Progenitor cell of endocrine pancreas (in vitro differentiated cells): ENCODE measurements around the gene RETREG3. TPM values are rescaled to one million over a fixed set of nuclear protein-coding genes. Genes with fewer than 3 reads are reported as not detected.

Experiments
- DNase-seq: peaks from one replicate; pipeline ENCODE4 v3.0.0; 2021; ENCODE audit warnings: low spot score; ENCODE audit not compliant: unreplicated experiment
- H3K27ac Mint-ChIP-seq: 2 replicates; pipeline ENCODE4 v1.8.0; 2021; ENCODE audit warnings: mild to moderate bottlenecking, moderate library complexity, mixed read lengths
- H3K27me3 Mint-ChIP-seq: 2 replicates; pipeline ENCODE4 v1.8.0; 2021; ENCODE audit warnings: mixed read lengths
- H3K36me3 Mint-ChIP-seq: 2 replicates; pipeline ENCODE4 v1.8.0; 2022; ENCODE audit warnings: mixed read lengths; ENCODE audit not compliant: insufficient read depth
- H3K4me1 Mint-ChIP-seq: 2 replicates; pipeline ENCODE4 v1.8.0; 2021; ENCODE audit warnings: low read depth, mixed read lengths
- H3K4me3 Mint-ChIP-seq: 2 replicates; pipeline ENCODE4 v1.8.0; 2021; ENCODE audit warnings: low read depth, mild to moderate bottlenecking, moderate library complexity, mixed read lengths
- H3K9me3 Mint-ChIP-seq: 2 replicates; pipeline ENCODE4 v1.8.0; 2021; ENCODE audit warnings: low read depth, mixed read lengths
- CTCF ChIP-seq: fragments of 200-600 bp; sonication (generic); IDR thresholded peaks from one replicate; pipeline ENCODE4 v1.5.0; 2021; ENCODE audit warnings: antibody characterized with exemption, mild to moderate bottlenecking; ENCODE audit not compliant: unreplicated experiment
- total RNA-seq: library from RNA; stranded (reverse); gene quantifications from 2 replicates; pipeline ENCODE4 v1.2.1, GENCODE V29; 2021

RETREG3 gene
- total RNA-seq, 1 donor from 2014 or later, result 80.5 TPM

DNA sequence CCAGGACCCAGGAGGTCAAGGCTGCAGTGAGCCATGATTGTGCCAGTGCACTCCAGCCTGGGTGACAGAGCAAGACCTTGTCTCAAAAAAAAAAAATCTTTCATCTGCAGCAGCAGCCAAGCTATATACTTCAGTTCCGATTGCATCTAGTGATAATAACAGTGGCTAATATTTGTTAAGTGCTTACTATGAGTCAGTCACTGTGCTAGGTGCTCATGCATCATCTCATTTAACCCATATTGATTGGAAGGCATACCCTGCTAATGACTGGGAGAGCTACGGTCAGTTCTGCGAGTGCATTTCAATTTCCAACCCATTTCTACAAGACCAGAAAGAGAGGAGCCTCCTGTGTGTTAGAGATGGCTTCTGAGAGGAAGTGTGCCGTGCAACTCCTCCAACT is 42.2 kb upstream of the RETREG3 start:
- TF ChIP-seq CTCF, result no peak
- peaks cover 6% of the 10 kb centered on the region for H3K4me1 Mint-ChIP-seq
- H3K27ac Mint-ChIP-seq, result no peak overlapping the region
- no peak overlapping the region for H3K4me3 Mint-ChIP-seq
- no peaks in the 10 kb centered on the region for H3K9me3 Mint-ChIP-seq
- H3K36me3 Mint-ChIP-seq, result no peaks in the 10 kb centered on the region
- H3K27me3 Mint-ChIP-seq, result peaks cover 24% of the 10 kb centered on the region
- no peak for DNase-seq

DNA sequence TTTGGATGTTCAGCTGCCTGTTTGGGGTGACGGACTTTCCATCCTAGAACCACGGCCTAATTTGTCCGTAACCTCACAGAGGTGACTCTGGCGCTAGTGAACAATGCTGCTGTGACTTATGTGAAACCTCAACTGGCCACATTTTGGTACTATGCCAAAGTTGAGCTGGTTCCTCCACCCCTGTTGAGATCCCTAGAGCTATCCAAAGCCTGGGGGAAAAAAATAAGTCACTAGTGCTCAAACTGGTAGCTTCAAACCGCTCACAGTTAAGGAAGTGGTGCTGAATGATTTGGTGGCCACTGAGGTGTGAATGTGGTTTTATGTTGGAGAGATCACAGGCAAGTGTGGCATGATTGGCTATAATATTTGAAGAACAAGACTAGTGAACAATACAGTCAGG is 38.6 kb upstream of the RETREG3 start:
- H3K36me3 Mint-ChIP-seq, result no peaks in the 10 kb centered on the region
- H3K4me3 Mint-ChIP-seq, result no peak overlapping the region
- no peaks in the 10 kb centered on the region for H3K9me3 Mint-ChIP-seq
- H3K27ac Mint-ChIP-seq, result no peak overlapping the region
- peaks cover 3% of the 10 kb centered on the region for H3K27me3 Mint-ChIP-seq
- no peak for DNase-seq
- no peak for TF ChIP-seq CTCF
- H3K4me1 Mint-ChIP-seq, result no peaks in the 10 kb centered on the region

DNA sequence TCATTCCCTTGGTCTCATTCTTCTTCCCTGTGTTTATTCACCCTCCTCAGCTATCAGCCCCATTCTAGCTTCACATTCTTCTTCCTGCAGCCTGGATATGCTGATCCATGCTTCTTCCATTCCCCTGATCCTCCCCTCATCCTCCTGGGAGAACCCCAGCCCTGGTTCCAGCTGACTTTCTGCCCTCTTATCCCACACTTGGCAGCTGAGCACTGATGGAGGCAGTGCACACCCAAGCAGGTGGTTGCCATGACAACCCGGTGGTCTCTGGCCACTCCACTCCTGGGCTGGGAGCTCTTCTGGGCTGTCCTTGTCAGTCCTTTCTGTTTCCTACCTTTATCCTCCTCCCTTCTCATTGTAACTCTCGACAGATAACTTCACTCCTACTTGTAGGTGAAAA is 33.2 kb upstream of the RETREG3 start:
- Mint-ChIP-seq H3K4me3 (no peak overlapping the region), H3K36me3 (no peaks in the 10 kb centered on the region), H3K27me3 (peaks cover 9% of the 10 kb centered on the region), H3K27ac (no peak overlapping the region), H3K4me1 (peaks cover 3% of the 10 kb centered on the region), H3K9me3 (no peaks in the 10 kb centered on the region)
- no peak for TF ChIP-seq CTCF
- DNase-seq, result no peak

GRCh38 chr17:42640121-42640520 is 30.9 kb upstream of the RETREG3 start:
- H3K27ac Mint-ChIP-seq, result no peak overlapping the region
- peaks cover 9% of the 10 kb centered on the region for H3K27me3 Mint-ChIP-seq
- H3K4me3 Mint-ChIP-seq, result no peak overlapping the region

GRCh38 chr17:42639525-42640113 is 30.4 kb upstream of the RETREG3 start:
- DNase-seq, result no peak
- no peaks in the 10 kb centered on the region for H3K9me3 Mint-ChIP-seq
- H3K36me3 Mint-ChIP-seq, result no peaks in the 10 kb centered on the region
- peaks cover 9% of the 10 kb centered on the region for H3K27me3 Mint-ChIP-seq
- no peak for TF ChIP-seq CTCF
- no peak overlapping the region for H3K27ac Mint-ChIP-seq
- peaks cover 3% of the 10 kb centered on the region for H3K4me1 Mint-ChIP-seq
- H3K4me3 Mint-ChIP-seq, result no peak overlapping the region

More at GRCh38 chr17:42640121-42640520, 30.9 kb upstream of the RETREG3 start:
- TF ChIP-seq CTCF, result no peak
- no peak for DNase-seq
- H3K4me1 Mint-ChIP-seq, result peaks cover 3% of the 10 kb centered on the region
- no peaks in the 10 kb centered on the region for H3K36me3 Mint-ChIP-seq
- no peaks in the 10 kb centered on the region for H3K9me3 Mint-ChIP-seq
